ENCODE measurements around the gene LYPD4.

LYPD4 gene

GRCh38 chr19:41851456-41851855 lies 7.0 kb upstream of the LYPD4 start:
- no peaks in the 10 kb centered on the region for H3K36me3 ChIP-seq (ENCODE audit: control insufficient read depth, insufficient read depth, low read length)
- no peaks in the 10 kb centered on the region for H3K4me1 ChIP-seq (ENCODE audit: control insufficient read depth, insufficient read depth, low read length)
- no peak overlapping the region for H3K4me3 ChIP-seq (ENCODE audit: insufficient read depth, low read depth, low read length)
- peaks cover 29% of the 10 kb centered on the region for H3K27me3 ChIP-seq (ENCODE audit: control insufficient read depth, insufficient read depth, low read length, poor library complexity, severe bottlenecking)
- H3K27ac ChIP-seq (ENCODE audit: insufficient read depth, low read depth, low read length, poor library complexity, severe bottlenecking) = no peak overlapping the region
- no peaks in the 10 kb centered on the region for H3K9me3 ChIP-seq (ENCODE audit: control insufficient read depth, low read length)
- 59% methylated on average over 4 of the region's 4 CpGs for WGBS, 2 experiments

GRCh38 chr19:41850381-41850780 lies 5.9 kb upstream of the LYPD4 start:
- WGBS, 2 experiments = 86 to 87% methylated on average over 5 of the region's 5 CpGs
- peaks cover 29% of the 10 kb centered on the region for H3K27me3 ChIP-seq (ENCODE audit: control insufficient read depth, insufficient read depth, low read length, poor library complexity, severe bottlenecking)
- no peaks in the 10 kb centered on the region for H3K4me1 ChIP-seq (ENCODE audit: control insufficient read depth, insufficient read depth, low read length)
- no peak overlapping the region for H3K27ac ChIP-seq (ENCODE audit: insufficient read depth, low read depth, low read length, poor library complexity, severe bottlenecking)
- H3K4me3 ChIP-seq (ENCODE audit: insufficient read depth, low read depth, low read length) = no peak overlapping the region
- H3K9me3 ChIP-seq (ENCODE audit: control insufficient read depth, low read length) = no peaks in the 10 kb centered on the region
- no peaks in the 10 kb centered on the region for H3K36me3 ChIP-seq (ENCODE audit: control insufficient read depth, insufficient read depth, low read length)

GRCh38 chr19:41849067-41849466 lies 4.6 kb upstream of the LYPD4 start:
- no peak overlapping the region for H3K27ac ChIP-seq (ENCODE audit: insufficient read depth, low read depth, low read length, poor library complexity, severe bottlenecking)
- no peaks in the 10 kb centered on the region for H3K4me1 ChIP-seq (ENCODE audit: control insufficient read depth, insufficient read depth, low read length)
- H3K27me3 ChIP-seq (ENCODE audit: control insufficient read depth, insufficient read depth, low read length, poor library complexity, severe bottlenecking) = peaks cover 21% of the 10 kb centered on the region
- H3K36me3 ChIP-seq (ENCODE audit: control insufficient read depth, insufficient read depth, low read length) = no peaks in the 10 kb centered on the region
- H3K9me3 ChIP-seq (ENCODE audit: control insufficient read depth, low read length) = no peaks in the 10 kb centered on the region
- WGBS, 2 experiments = 83 to 96% methylated on average over 2 of the region's 2 CpGs
- H3K4me3 ChIP-seq (ENCODE audit: insufficient read depth, low read depth, low read length) = no peak overlapping the region

DNA sequence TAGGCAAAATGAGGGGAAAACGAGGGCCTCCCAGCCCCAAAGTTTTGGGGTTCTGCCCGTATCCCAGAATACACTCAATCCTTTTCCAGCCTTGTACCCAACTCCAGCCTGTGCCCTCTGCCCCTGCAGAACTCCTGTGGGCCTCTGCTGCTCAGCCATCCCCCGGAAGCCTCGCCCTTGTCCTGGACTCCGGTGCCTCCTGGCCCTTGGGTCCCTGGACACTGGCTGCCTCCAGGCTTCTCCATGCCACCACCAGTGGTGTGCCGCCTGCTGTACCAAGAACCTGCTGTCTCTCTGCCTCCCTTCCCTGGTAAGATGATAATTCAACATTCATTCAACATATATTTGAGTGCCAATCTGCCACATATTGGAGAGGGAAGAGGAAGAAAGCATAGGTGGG lies 4.2 kb upstream of the LYPD4 start:
- Histone ChIP-seq H3K9me3 (ENCODE audit: control insufficient read depth, low read length) (no peaks in the 10 kb centered on the region), H3K4me1 (ENCODE audit: control insufficient read depth, insufficient read depth, low read length) (no peaks in the 10 kb centered on the region), H3K4me3 (ENCODE audit: insufficient read depth, low read depth, low read length) (no peak overlapping the region), H3K27ac (ENCODE audit: insufficient read depth, low read depth, low read length, poor library complexity, severe bottlenecking) (no peak overlapping the region), H3K36me3 (ENCODE audit: control insufficient read depth, insufficient read depth, low read length) (no peaks in the 10 kb centered on the region), H3K27me3 (ENCODE audit: control insufficient read depth, insufficient read depth, low read length, poor library complexity, severe bottlenecking) (peaks cover 17% of the 10 kb centered on the region)
- 87 to 89% methylated on average over 6 of the region's 6 CpGs for WGBS, 2 experiments

GRCh38 chr19:41847351-41848105 lies 3.0 kb upstream of the LYPD4 start:
- no peaks in the 10 kb centered on the region for H3K36me3 ChIP-seq (ENCODE audit: control insufficient read depth, insufficient read depth, low read length)
- no peak overlapping the region for H3K4me3 ChIP-seq (ENCODE audit: insufficient read depth, low read depth, low read length)
- no peaks in the 10 kb centered on the region for H3K4me1 ChIP-seq (ENCODE audit: control insufficient read depth, insufficient read depth, low read length)
- no peaks in the 10 kb centered on the region for H3K9me3 ChIP-seq (ENCODE audit: control insufficient read depth, low read length)
- 91 to 92% methylated on average over 19 of the region's 19 CpGs for WGBS, 2 experiments
- peaks cover 11% of the 10 kb centered on the region for H3K27me3 ChIP-seq (ENCODE audit: control insufficient read depth, insufficient read depth, low read length, poor library complexity, severe bottlenecking)
- no peak overlapping the region for H3K27ac ChIP-seq (ENCODE audit: insufficient read depth, low read depth, low read length, poor library complexity, severe bottlenecking)

DNA sequence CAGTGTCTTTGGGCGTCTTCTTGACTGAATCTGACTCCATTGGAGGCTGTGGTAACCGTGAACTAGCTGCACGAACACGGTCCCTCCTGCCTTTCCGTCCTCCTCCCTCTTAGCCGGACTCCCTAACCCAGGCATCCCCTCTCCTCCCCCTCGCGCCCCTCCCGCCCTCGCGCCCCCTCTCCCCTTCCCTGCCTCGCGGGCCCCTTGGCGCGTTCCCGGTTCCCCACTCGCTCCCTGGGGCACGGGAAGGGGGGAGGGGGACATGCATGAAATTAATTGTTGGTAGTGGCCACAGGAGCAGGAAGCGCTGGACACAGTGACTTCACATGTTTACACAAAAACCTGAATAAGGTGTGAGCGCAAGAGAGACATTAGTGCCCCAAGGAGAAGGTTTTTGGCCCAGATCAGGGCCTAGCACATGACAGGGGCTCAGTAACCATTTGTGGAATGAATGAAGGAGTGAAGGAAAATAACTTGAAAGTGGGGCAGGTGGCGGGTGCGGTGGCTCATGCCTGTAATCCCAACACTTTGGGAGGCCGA lies 638 bp upstream of the LYPD4 start:
- Histone ChIP-seq H3K27me3 (ENCODE audit: control insufficient read depth, insufficient read depth, low read length, poor library complexity, severe bottlenecking) (peaks cover 3% of the 10 kb centered on the region), H3K4me1 (ENCODE audit: control insufficient read depth, insufficient read depth, low read length) (no peaks in the 10 kb centered on the region), H3K4me3 (ENCODE audit: insufficient read depth, low read depth, low read length) (no peak overlapping the region), H3K9me3 (ENCODE audit: control insufficient read depth, low read length) (no peaks in the 10 kb centered on the region), H3K27ac (ENCODE audit: insufficient read depth, low read depth, low read length, poor library complexity, severe bottlenecking) (no peak overlapping the region), H3K36me3 (ENCODE audit: control insufficient read depth, insufficient read depth, low read length) (no peaks in the 10 kb centered on the region)
- 92 to 96% methylated on average over 18 to 23 of the region's 23 CpGs for WGBS, 2 experiments

- Histone ChIP-seq H3K27ac (ENCODE audit: insufficient read depth, low read depth, low read length, poor library complexity, severe bottlenecking) (no peak within 1 kb of the TSS), H3K27me3 (ENCODE audit: control insufficient read depth, insufficient read depth, low read length, poor library complexity, severe bottlenecking) (peaks cover 3% of the 10 kb centered on the region), H3K4me1 (ENCODE audit: control insufficient read depth, insufficient read depth, low read length) (no peaks in the 10 kb centered on the region), H3K36me3 (ENCODE audit: control insufficient read depth, insufficient read depth, low read length) (no peaks in the 10 kb centered on the region), H3K9me3 (ENCODE audit: control insufficient read depth, low read length) (no peaks in the 10 kb centered on the region), H3K4me3 (ENCODE audit: insufficient read depth, low read depth, low read length) (no peak within 1 kb of the TSS)
- WGBS, 2 experiments = 95 to 99% methylated on average over 3 of the region's 3 CpGs
Measured at GRCh38 chr19:41845001-41845050, 343 bp upstream of the LYPD4 start, which contains the start of gene DMRTC2. TSS of gene DMRTC2 (plus strand) at chr19:41845042. CDS start at chr19:41847429, 2,387 bp downstream.

- no peak overlapping the region for H3K4me3 ChIP-seq (ENCODE audit: insufficient read depth, low read depth, low read length)
- no peaks in the 10 kb centered on the region for H3K36me3 ChIP-seq (ENCODE audit: control insufficient read depth, insufficient read depth, low read length)
- no peak overlapping the region for H3K27ac ChIP-seq (ENCODE audit: insufficient read depth, low read depth, low read length, poor library complexity, severe bottlenecking)
- peaks cover 11% of the 10 kb centered on the region for H3K27me3 ChIP-seq (ENCODE audit: control insufficient read depth, insufficient read depth, low read length, poor library complexity, severe bottlenecking)
- WGBS, 2 experiments = 81 to 87% methylated on average over 7 of the region's 7 CpGs
- no peaks in the 10 kb centered on the region for H3K9me3 ChIP-seq (ENCODE audit: control insufficient read depth, low read length)
- H3K4me1 ChIP-seq (ENCODE audit: control insufficient read depth, insufficient read depth, low read length) = no peaks in the 10 kb centered on the region
Measured at GRCh38 chr19:41843371-41843770, 1.1 kb downstream of the LYPD4 start.

- H3K9me3 ChIP-seq (ENCODE audit: control insufficient read depth, low read length) = no peaks in the 10 kb centered on the region
- no peak overlapping the region for H3K4me3 ChIP-seq (ENCODE audit: insufficient read depth, low read depth, low read length)
- H3K27ac ChIP-seq (ENCODE audit: insufficient read depth, low read depth, low read length, poor library complexity, severe bottlenecking) = no peak overlapping the region
- 64 to 76% methylated on average over 2 of the region's 2 CpGs for WGBS, 2 experiments
- no peaks in the 10 kb centered on the region for H3K4me1 ChIP-seq (ENCODE audit: control insufficient read depth, insufficient read depth, low read length)
- H3K36me3 ChIP-seq (ENCODE audit: control insufficient read depth, insufficient read depth, low read length) = no peaks in the 10 kb centered on the region
- H3K27me3 ChIP-seq (ENCODE audit: control insufficient read depth, insufficient read depth, low read length, poor library complexity, severe bottlenecking) = peaks cover 23% of the 10 kb centered on the region
Measured at GRCh38 chr19:41839211-41839610, 5.3 kb downstream of the LYPD4 start.

GRCh38 chr19:41837981-41838708 lies 6.3 kb downstream of the LYPD4 start:
- Histone ChIP-seq H3K36me3 (ENCODE audit: control insufficient read depth, insufficient read depth, low read length) (no peaks in the 10 kb centered on the region), H3K27me3 (ENCODE audit: control insufficient read depth, insufficient read depth, low read length, poor library complexity, severe bottlenecking) (peaks cover 23% of the 10 kb centered on the region), H3K4me3 (ENCODE audit: insufficient read depth, low read depth, low read length) (no peak overlapping the region), H3K27ac (ENCODE audit: insufficient read depth, low read depth, low read length, poor library complexity, severe bottlenecking) (no peak overlapping the region), H3K9me3 (ENCODE audit: control insufficient read depth, low read length) (no peaks in the 10 kb centered on the region), H3K4me1 (ENCODE audit: control insufficient read depth, insufficient read depth, low read length) (no peaks in the 10 kb centered on the region)
- 76 to 78% methylated on average over 13 of the region's 13 CpGs for WGBS, 2 experiments

All from ectodermal cell (in vitro differentiated cells).